NCI-H128 (cell line): ENCODE results near the gene PPP1R9A.
A peak's percentile ranks its signal among the peaks of the same experiment; 100 is the strongest.

ENCODE experiments used
- DNase-seq: peaks from one replicate; lab custom pipeline; 2025; ENCODE audit not compliant: unreplicated experiment; lab: John Stamatoyannopoulos, UW

PPP1R9A gene

DNA sequence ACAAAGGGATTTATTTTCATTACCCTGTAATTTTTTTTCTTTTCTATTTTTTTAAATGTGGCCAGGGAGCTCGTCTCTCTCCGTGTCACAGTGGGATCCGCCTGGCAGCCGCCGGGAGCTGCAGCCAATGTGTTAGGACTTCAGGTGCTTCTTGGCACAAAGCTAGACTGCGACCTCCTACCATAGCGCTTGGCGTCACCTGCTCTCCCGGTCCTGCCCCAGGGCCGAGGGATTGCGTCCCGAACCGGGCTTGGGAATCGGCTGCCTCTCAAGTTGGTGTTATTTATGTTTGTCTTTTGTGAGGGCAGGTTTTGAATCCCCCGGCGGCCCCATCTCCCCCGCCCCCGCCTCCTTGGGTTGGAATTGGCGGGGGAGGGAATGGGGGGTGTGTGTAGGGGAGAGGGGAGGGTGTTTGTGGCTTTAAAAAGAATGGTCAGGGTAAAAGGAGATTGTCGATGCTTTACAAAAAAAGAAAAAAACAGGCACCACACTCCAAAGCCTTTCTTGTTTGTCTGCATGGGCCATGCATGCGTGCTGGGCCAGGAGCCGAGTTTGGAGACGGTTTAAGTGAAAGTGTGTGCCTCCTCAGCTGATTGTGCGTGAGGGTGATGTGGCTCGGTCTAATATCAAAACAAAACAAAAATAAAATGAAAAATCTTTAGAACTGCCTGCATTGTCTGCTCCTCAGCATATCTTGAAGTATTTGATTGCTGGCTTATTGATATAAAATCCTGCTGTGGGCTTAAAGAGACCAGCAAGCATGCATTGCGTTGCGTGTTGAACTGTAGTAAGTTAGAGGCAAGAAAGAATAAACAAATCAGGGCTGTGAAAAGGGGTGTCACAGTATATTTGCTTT lies 1.2 kb downstream of the PPP1R9A start:
- DNase-seq: peak; percentile 65

DNA sequence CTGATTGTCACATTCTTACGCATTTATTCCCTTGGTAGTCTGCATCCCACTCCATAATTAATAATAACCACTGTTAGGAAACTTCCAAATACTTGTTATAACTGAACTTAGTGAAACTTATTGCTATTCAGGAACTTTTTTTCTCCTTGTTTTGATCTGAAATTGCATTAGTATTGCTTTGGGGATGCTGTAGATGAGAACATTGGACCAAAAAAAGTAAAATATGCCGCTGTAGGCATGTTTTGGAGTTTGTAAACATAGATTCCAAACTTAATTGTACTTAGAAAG lies 1.7 kb downstream of the PPP1R9A start:
- no peak for DNase-seq

DNA sequence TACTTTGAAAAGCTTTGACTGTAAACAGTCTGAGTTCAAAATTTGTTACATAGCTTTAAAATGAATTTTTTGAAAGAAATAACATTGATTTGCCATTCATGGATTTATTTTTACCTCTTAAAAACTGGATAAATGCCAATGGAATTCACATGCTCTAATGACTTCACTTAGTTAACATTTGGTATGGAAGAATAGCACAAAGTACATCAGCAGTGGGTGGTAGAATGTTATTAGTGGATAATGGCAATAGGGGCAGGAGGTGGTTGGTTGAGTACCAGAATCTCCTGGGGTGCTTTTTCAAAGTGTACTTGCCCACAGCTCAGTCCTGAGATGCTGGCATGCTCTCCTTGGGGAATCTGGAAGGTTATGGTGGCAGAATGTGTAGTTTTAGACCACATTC lies 4.7 kb downstream of the PPP1R9A start:
- no peak for DNase-seq

DNA sequence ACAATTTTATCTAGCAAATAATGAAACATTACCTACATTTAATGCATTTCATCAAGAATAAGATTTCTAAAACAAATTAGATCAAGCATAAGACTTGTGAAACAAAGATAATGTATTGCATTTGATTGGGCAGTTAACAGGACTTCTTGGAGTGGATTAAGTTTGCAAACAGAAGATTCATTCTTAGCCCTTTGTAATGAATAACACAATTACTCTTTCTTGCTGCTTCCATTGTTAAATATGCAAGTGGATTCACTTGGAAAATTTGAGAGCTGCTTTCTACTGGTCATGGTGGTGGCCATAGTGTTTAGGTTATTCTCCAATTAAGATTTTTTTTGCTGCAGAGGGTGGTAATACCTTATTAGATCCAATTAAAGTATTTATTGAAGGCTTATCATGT lies 6.0 kb downstream of the PPP1R9A start:
- DNase-seq: no peak

DNA sequence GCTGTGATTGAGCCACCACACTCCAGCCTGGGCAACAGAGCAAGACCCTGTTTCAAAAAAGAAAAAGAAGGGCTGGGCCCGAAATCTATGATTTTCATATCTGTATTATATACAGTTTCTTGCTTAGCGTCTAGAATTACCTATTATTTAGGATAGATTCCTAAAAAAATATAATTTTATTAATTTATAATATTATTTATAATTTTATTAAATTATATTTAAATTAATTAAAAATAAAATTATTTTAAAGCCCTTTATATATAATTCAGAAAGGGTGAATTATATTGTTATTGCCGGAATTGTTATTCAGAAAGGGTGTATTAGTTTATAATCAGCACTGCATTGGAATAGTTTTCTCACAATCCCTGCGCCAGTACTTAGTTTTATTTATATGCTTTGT lies 14.5 kb downstream of the PPP1R9A start:
- DNase-seq: no peak

DNA sequence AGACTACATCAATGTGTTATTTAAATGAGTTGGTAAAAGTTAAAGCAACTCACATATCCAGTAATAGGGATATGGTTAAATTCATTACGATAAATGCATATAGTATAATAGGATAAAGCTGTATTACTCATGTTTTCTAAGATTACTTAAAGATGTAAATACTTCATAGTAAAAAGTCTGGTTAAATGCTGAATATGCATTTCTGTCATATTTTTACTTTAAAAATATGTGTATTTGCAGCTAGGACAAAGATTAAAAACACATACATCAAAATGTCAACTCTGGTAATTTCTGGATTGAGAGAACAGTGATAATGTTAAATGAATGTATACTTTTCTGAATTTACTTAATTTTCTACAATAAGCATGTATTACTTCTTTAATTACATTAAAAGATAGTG lies 15.1 kb downstream of the PPP1R9A start:
- no peak for DNase-seq

DNA sequence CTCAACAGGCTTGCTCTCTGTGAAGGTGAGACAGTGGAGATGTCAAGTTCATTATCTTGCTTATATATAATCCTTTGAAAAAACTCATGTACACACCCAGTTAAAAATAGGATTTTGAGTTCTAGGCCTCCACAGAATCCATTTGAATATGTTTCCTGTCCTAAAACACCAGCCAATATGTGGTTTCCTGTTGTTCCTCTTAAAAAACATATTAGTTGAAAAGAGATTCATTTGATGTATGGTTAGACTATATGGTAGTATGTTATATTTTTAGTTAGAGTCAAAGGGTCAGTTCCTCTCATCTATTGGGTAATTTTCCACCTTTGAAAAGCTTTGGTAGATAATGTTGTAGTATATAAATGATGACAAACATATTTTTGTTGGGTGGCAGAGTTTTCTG lies 16.0 kb downstream of the PPP1R9A start:
- DNase-seq: no peak

DNA sequence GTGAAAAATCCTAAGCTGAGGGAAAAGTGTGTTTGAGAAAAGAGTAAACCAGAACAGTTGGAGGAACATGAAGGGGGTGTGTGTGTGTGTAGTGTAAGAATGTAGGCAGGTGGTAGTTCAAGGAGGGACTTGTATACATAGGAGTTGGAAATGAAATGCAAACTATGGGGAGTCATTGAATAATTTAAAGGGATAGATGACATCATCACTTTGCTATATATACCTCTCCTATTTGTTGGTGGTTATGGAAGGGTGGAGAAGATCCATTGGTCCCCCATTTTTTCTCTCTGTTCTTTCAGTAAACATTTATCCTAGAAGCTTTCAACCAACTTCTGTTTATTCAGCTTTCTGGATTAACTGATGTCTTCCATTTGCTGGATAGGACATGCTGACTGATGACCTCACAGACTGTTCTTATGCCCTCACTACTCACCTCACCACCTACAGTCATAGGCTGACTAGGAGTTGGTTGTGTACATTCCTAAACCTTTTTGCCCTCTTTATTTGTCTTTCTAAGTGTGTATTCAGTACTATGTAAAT lies 20.8 kb downstream of the PPP1R9A start:
- DNase-seq: no peak

DNA sequence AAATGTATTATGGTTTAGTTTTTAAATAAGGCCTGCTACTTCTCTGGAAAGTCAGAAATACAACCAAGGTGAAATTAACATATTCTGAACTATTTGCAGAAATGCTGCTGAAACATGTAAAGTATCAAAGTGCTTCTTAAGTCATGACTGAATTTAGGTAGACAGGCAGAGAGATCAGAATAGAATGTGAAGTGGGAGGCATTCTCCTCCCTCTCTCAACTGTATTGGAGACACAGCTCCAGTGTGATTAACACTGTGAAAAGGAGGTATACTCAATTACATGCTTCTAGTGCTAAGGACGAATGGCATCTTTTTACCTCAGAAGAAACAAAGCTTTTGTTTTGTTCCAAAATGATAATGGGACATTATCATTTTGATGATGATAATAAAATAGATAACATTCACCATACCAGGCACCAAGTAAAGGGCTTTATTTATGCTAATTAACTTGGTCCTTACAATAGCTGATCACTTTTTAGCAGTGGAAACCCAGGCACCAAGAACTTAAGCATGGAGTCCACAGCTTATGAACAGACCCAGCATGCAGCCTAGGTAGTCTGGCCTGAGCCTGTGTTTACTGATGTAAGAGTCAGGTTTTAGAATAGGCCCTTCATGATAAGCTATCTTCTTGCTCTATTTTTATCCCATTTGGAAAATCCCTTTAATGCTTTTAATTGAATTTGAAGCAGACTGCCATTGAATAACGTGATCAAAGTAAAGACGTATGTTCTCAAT lies 26.0 kb downstream of the PPP1R9A start:
- no peak for DNase-seq

DNA sequence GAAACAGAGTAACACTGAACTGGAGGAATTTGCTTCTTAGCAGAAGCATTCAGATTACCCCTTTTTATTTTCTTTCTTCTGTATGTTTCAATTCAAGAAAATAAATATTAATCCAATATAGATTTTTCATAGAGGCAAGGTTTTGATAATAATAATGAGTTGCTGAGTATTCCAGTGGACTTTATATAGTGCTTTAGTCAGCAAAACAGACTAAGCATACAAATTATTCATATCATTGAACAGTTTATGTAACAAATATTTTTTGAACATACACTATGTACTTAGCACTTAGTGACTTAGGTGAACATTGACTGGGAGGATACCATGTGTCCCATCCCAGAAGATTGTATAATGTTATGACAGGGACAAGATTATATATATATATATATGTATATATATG lies 32.0 kb downstream of the PPP1R9A start:
- DNase-seq: no peak

DNA sequence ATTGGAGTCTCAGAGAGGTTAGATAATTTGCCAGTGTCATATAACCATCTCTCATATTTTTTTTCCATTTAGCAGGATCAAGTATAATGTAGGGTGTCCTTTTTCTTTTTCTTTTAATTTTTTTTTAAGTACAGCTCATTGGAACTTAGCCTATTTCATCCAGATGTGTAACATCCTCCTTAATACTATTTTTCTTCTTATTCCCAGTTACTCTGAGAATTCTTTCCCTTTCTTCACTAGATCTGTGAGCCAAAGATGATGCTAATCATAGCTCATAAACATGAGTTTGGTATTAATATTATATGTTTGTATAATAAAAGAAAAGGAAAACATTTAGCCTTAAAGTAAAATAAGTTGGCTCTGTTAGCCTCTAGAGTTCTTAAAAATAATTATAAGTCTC lies 32.8 kb downstream of the PPP1R9A start:
- DNase-seq: no peak

DNA sequence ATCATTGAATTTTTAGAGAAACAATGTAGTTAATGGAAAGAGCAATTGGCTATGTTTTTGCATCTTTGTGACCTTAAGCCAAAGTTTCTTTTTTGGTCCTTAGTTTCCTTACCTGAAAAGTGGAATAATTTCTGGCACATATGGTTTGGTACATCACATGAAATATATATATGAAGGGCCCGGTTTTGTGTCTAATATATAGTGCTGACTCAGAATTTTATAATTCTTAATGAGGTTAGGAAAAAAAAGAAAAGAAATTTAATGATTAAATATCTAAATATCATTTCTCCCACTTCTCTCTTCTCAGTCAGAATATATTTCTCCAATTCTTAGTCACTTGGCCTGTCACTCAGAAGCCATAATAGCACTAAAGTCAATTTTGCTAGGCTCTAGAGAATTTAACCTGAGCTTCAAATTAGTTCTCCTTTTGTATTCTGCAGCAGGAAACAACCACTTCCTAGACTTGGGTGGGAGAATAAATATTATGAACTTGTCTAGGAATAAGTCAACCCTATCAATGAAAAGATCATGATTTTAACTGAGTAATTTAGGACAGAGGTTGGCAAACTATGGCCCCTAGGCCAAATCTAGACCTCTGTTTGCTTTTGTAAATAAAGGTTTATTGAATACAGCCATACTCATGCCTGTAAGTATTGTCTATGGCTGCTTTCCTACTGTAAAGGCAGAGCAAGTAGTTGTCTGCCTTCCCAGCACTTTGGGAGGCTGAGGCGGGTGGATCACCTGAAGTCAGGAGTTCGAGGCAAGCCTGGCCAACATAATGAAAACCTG lies 34.6 kb downstream of the PPP1R9A start:
- DNase-seq: no peak

DNA sequence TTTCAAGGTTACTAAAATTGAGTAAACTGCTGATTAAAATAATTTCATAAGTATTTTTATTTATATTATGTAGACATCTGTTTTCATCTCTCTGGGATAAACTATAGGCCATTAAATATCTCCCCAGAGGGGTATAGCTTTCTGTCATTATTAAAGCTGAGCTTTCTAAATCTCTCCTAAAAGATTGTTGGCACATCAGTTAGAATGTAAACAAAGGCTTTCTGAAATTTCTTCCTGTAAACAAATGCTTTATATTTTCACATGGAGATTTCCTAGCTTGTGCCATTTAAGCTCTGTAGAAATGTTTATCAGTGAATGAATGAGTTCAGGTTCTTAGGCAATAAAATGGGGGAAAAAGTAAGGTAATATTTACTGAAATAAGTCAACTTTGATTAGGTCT lies 35.7 kb downstream of the PPP1R9A start:
- no peak for DNase-seq

DNA sequence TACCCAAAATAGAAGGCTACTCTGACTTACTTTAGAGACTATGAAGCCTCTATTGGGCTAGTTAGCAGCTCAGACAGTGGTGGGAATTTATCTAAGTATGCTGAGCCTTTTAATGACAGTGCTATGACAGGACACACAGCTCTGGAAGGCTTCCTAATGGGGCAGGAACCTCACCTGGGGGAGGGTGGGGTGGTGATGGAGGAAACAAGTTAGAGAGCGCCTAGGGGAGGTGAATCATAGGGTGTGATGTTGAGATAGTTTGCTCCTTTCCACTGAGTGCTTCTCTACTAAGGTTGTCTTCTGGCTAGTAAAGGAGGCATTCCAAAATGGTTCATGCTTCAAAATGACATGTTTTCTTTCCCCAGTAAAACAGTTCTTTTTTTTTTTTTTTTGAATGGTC lies 42.1 kb downstream of the PPP1R9A start:
- DNase-seq: no peak

DNA sequence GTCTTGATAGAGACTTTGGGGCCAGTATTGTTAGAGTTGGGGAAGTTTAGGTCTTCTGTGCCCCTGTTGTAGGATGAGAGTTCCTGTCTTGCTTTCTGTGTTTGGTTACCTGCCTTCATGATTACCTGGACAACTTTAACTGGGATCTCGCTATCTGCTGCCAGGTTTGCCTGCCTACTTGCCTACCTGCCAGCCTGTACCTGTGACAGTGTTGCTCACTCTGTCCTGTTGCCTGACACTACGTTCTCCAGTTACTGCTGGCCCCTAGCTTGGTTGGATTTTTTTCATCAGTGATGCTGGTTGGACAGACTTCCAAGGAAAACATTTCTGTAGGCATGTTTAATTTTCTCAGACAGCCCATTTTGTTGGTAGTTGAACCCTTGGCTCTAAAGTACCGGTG lies 48.4 kb downstream of the PPP1R9A start:
- DNase-seq: no peak

DNA sequence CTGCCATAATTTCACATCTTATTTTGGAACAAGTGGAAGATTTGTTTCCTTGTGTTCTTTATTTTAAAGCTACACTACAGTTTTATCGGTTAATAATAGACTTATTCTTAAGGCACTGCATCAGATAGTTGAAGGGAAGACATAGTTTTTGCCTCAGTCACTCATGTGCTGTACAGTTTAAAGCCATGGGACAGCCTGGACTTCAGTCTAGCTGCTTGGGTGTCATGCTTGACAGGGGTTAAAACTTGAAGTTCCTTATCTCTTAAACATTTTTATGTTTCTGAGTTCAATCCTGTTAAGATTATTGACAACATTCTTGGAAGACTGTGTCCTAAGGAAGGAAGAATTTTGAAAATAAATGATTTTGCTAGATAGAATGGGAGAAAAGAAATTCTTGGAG lies 49.7 kb downstream of the PPP1R9A start:
- no peak for DNase-seq

DNA sequence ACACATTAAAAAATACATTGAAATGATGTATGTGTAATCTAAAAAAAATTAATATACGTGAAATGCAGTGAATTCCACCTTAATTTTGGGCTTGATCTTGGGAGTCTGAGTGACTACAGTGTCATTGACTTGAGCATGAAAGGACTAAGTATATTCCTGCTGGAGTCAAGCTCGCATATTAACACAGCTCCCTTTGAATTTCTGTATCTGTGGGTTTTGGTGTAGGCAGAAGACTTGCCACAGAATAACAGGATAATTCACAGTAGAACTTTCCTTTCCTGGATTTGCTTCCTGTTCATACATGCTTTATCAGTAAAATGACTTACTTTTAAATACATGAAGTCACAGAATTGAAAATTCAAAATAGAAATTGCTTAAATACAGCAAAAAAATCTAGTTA lies 55.3 kb downstream of the PPP1R9A start:
- no peak for DNase-seq

DNA sequence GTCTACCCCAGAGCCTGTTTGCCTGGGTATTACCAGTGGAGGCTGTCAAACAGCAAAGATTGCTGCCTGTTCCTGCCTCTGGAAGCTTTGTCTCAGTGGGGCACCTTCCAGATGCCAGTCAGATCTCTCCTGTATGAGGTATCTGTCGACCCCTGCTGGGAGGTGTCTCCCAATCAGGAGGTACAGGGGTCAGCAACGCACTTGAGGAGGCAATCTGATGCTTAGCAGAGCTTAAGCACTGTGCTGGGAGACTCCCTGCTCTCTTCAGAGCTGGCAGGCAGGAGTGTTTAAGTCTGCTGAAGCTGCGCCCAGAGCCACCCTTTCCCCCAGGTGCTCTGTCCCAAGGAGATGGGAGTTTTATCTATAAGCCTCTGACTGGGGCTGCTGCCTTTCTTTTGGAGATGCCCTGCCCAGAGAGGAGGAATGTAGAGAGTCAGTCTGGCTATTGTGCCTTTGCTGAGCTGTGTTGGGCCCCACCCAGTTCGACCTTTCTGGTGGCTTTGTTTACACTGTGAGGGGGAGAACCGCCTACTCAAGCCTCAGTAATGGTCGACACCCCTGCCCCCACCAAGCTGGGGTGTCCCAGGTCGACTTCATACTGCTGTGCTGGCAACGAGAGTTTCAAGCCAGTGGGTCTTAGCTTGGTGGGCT lies 62.2 kb downstream of the PPP1R9A start:
- DNase-seq: no peak

DNA sequence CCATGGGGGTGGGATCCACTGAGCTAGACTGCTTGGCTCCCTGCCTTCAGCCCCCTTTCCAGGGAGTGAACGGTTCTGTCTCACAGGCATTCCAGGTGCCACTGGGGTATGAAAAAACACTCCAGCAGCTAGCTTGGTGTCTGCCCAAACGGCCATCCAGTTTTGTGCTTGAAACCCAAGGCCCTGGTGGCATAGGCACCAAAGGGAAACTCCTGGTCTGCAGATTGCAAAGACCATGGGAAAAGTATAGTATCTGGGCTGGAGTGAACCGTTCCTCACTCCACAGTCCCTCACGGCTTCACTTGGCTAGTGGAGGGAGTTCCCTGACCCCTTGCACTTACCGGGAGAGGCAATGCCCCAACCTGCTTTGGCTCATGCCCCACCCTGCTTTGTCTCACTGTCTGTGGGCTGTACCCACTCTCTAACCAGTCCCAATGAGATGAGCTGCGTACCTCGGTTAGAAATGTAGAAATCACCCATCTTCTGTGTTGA lies 62.7 kb downstream of the PPP1R9A start:
- DNase-seq: no peak

DNA sequence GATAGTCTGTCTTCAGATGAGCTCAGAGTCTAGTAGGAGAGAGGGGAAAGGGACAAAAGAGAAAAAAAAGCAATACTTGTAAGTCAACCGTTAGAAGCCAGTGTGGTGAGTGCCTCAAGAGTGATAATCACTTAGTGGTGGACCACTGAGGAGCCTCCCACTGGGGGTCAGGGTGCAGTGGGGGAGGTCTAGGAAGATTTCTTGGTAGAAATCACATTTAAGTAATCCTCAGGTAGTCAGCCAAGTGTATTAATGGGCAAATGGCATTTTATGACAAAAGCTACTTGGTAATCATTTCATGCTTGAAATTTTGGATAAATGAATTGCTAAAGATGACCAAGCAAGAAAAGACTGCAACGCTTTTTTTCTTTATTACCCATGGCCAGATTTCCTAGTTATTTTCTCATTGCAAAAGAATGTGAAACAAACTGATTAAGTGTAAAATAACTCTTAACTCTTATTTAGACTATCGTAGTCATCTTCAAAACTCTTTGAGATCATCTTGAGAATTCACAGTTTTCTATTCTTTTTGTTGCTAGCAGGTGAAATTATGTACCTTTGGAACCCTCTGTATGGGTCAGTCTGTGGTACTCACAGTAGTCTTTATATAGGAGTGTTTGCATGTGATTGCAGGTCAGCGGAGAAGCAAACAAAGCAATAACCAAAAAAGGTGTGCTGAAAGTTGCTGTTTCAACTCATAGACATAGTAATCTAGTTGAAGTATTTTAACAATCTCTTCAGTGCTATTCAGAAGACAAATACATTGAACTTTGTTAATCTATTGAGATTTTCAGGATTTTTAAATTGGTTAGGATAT lies 63.9 kb downstream of the PPP1R9A start:
- no peak for DNase-seq
